ENCODE results near the gene ITPRIPL1.

Gene ITPRIPL1

GRCh38 chr2:96359866-96360265 lies 34.7 kb downstream of the ITPRIPL1 start:
- no peak for DNase-seq

DNA sequence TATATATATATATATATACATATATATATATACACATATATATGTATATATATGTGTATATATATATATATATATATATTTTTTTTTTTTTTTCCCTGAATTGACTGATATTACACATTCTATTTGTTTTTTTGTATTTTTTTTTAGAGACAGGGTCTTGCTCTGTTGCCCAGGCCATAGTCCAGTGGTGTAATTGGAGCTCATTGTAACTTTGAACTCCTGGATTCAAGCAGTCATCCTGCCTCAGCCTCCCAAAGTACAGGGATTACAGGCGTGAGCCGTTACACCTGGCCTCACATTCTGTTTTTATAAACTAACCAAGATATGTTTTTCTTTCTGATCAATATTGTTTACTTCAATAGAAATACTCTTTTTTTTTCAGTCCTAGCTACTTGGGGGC lies 36.6 kb downstream of the ITPRIPL1 start:
- no peak for DNase-seq

GRCh38 chr2:96369186-96369585 lies 44.1 kb downstream of the ITPRIPL1 start:
- no peak for DNase-seq

DNA sequence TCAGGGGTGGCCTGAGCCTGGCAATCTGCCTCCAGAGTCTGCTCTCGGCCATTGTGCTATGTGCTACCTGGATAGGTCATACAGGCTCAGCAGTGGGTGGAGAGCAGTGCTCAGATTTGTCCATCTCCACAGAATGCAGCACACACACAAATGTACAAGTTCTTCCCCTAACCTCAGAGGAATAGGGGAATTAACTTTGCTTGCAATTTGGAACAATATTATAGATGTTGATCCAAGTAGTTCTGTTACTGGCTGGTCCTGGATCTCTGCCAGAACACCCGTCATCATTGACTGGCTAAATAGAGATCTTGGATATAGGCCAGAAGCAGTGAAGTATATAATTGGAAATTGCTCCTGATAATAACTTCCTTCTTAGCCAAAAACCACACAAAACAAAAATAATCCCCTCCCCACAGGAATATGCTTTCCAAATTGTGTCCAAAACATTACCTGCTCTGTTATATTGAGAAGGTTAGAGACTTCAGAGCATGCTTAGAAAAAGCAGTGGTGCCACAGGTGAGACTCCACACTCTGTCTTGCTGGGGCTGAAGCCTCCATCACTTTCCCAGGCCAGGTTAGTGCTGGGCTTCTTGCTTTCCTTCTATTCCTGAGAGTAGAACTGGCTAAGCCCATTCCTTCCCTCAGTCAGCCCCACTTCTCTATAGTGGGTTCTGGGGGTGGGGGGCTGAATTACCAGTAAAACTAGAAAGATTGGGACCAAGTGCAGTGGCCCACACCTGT lies 49.3 kb downstream of the ITPRIPL1 start:
- no peak for DNase-seq
